Activated CD4-positive, alpha-beta T cell treated with anti-CD3 and anti-CD28 coated beads, Interleukin-2, amount 50 U/mL, for 16 hours (primary cell): Measurements from ENCODE around the gene PARD3.
A peak's percentile ranks its signal among the peaks of the same experiment; 100 is the strongest.

Experiments
- DNase-seq: peaks from one replicate; pipeline ENCODE4 v3.0.0-alpha.2; 2020

Gene PARD3

DNA sequence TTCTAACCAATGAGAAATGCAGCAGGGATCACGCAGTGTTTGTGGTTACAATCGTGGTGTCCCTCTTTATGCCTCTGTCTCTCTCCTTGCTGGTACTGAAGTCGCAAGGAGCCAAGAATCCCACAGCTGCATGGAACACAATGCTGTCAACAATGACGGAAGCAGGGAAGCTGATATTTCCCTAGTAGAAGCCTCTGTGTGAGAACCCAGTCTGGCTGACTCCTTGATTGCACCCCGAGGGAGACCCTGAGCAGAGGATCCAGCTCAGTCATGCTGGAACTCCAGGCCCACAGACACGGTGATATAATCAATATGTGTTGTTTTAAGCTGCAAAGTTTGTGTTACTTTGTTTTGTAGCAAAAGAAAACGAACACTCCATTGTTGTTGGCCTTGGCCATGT is 677.9 kb downstream of the PARD3 start:
- no peak for DNase-seq

DNA sequence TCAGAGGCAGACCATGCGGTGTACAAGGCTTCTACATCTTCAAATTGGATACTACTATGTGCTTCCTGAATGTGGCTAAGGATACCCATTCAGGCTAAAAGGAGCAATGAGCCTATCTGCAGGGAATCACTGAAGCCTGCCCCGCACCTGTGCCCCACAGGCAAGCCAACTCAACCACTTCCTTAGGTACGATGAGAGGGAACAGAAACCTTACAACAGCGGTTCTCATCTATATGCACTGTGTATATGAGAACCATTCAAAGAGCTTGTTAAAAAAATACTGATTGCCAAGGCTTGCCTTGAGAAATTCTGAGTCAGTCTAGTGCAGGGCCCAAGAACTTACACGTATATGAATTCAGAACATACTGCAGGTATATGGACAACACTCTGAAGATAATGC is 679.6 kb downstream of the PARD3 start:
- DNase-seq, result no peak

DNA sequence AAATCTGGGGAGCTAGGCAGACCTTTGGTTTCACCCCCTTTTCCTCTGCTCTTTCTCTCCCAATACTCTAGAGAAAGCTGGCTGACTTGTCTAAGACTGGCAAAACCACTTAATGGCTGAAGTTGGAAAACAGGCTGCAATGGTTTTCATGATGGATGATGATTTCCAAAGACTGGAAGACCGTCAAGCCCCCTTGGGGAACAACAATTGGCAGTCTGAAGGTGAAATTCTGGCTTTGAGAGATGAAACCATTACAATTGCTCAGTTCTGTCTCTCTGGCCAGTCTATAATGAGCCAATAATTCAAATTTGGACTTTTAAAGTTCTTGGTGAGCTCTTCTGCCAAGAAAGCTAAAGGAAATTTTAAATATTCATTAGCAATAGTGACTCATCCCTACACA is 680.5 kb downstream of the PARD3 start:
- DNase-seq, result no peak

DNA sequence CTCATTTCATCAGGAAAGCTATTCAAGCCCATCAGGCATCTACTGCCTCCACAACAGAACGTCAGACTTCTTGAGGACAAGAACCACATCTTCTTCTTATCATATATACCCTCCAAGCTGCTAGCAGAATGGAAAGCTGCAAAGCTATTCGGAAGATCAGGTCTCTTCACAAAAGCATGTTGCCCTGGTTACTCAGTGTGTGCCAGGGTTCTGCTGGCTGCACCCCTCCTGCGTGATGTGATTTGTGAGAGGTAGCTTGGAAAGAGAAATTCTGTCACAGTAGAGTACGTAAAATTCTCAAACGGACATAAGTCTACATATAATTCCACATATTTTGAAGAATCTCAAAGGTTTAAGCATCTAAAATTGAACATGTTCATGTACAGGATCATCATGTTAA is 681.7 kb downstream of the PARD3 start:
- no peak for DNase-seq

DNA sequence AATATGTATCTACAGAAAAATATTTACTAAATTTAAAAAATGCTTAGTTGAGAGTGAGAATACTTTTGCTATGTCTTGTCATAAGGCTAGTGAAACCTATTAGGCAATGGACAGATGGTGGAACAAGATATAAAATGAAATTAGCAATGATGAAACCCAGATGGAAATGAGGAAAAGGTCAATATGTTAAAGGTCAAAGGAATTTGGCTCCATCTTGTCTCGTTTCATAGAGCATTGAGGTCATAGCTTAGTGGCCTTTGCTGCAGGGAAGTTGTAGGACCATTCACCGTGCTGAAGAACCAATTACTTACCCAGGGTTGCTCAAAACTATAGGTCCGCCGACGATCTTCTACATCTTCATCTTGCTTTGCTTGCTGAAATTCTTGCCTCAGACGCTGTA is 683.9 kb downstream of the PARD3 start:
- no peak for DNase-seq

DNA sequence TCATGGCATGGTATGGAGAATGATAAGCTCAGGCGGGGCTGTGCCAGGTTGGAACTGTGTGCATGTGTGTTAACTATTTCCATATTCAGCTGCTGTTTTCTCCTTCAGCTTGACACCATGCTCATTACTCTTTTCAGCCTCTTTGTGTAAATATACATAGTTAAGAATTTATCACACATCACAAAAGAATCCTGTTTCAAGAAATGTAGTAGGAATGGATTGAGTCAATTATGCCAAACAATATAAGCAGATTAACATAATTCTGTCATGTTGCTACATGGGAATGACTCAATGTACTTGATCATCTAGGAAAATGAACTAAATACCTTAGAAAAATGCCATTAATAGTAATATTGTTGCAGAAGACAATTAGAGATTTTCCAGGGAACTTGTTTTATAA is 687.4 kb downstream of the PARD3 start:
- DNase-seq, result no peak

DNA sequence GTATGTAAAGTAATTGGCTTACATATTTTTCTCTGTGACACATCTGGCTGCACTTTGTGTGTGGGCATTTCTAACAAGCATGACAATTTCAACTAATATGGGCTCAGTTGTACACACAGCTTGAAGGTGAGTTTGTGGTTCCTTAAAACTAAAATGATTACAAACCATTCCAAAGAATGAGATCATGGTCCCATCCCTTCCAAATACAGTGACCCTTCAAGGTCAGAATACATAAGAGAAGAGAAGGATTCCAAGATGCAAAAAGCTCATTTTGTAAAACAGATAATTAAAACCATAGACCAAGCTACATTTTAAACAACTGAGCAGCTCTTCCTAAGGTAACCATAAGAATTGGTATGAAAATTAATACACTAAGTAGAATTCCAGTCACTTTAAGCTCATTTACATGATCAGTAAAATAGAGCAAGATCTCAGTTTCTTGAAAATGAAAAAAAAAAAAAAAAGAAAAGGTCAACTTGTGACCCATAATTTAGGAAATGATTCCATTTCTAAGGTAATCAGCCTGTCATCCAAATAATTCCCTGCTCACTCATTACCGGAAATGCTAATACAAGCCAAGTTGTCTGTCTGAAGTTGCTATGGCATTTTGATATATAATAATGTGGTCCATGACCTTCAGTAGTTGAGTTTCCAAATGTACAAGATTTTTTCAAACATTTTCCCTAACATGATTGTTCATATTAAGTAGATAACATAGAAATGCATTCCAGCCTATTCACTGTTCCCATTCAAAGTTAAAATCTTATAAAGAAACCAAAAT is 688.5 kb downstream of the PARD3 start:
- DNase-seq, result no peak

DNA sequence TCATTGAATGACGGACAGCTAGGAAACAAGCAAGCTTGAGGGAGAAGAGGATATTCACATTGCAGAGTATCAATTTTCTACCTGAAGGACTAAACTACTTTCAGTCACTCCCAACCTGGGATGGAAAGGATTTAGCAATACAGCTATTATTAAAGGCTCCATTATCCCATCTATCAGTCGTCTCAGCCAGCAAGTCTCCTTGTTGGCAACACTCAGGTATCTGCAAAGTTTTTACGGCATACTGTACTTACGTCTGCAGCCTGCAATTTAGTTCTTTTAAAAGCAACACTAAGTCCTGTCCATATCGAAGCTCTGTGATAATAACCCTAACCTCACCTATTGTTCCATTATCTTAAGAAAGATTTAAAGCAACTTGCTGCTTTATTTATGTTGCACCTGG is 689.4 kb downstream of the PARD3 start:
- no peak for DNase-seq

DNA sequence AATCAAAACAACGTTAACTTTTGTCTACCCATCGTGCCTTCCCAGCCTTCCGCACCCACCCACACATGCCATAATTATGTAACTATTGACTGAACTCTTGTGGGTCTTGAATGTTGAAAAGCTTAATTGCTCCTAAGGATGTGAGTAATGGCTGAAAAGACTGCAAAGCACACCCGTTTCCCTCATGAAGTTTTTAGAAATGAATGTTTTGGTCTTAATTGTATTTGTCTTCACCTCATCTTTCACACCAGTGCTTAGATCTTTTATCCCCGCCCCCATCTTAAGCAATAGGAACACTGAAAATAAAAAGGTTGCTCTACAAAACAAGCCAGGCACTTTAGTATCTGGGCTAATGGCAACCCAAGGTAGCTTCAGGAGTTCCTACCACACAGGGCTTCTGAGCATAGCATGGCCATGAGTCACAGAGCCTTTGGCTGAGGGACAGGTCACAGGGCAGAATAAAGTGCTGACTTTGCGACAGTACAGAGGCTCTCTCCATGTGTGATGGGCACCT is 690.5 kb downstream of the PARD3 start:
- DNase-seq, result peak; percentile 14

DNA sequence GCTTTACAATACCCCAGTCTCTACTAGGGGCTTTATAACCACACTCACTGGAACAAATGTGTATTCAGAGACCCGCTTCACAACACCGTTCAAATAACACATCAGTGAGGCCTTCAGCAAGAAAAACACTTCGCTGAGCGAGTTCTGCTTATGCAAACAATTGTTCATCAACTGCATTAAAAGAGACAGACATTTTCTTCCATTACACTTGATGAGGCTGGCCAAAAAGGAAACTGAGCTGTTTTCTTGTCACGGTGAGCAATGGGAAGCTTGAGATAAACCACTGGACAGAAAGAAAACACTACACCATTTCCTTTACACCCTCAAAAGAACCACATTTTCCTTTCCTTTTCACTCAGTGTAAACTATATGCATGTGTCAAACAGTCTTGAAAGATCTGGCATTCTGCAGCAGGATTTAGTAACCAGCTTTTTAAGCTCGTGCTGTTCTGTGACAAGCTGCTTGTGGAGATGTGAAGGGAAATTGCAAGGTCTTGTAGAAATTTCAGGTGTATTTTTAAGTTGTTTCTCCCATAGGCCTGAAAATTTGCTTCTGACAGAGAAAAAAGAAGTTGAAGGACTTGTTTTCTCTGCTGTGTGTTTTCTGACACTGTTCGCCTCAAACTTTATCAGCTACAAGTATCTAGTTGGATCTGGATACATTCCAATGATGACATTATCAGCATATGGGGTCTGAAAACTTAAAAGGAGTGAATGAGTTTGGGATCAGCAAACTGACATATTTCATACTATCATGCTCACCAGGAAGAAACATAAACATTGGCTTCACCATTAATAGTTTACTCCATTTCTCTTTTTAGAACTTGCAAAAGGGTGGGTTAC is 693.1 kb downstream of the PARD3 start:
- DNase-seq, result peak; percentile 78

DNA sequence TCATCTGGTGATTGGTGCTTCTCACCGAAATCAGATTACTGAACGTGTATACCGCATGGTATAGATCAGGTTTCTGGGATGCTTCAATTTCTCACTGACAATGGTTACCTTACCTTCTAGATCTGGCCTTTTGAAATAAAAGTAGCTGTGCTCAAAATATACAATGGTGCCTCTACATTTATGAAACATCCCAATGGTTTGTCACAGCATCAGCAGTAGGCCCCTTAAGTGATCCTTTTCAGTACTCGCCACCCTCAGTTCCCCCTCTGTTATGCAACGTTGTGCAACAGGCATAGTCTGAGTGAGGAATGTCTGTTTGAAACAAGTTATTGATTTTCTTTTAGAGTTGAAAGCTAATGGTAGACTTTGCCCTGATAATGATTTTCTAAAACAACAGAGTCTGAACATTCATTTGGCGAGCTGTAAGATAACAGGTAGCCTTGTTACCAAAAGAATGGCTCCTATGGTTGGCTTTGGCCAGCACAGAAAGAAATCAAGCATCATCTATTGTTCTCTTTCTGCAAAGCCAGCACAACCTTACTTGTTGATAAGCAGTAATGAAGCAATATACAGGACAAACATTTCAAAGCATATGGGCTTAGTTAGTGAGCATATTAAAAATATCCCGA is 693.9 kb downstream of the PARD3 start:
- DNase-seq, result no peak

DNA sequence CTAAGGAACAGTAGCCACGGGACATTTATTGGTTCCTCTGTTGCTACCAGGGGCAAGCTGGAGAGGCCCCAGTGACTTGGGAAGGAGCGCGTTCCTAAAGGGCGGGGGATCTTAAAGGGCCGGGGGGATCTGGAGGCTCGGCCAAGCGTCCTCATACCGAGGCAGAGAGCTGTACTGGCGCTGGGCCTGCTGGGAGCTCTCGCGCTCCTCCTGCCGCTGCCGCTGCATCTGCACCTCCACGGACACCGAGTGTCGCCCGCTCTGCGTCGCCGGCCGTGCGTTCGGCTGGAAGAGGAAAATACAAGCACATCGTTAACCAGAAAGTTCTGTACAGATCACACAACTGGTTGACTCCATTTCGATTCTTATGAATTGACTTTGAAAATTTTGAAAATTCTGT is 695.6 kb downstream of the PARD3 start:
- no peak for DNase-seq

DNA sequence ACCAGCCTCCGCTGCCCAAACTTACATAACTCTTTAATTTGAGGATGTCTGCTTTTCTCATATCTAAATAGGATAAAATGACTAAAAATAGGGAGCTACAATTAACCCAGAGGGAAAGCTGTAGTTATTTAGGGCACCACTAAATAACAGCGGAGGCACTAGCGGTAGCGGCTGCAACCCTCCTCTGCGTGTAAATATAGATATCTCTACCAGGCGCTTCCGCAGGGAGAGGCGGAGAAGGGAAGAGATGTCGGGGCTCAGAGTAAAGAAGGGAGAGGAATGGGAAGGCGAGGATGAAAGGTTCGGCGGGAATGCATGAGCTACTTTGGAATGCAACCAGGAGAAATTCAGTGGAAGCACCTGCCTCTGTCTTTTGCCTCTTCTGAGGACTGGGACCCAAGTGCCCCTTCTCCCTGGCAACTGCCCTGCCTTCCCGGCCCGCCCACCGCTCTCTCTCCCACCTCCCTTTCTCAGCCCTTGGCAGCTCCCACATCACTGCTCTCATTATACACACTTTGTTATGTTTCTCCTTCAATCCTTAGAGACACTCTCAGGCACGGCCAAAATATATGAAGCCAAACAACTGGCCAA is 698.3 kb downstream of the PARD3 start:
- DNase-seq, result no peak

DNA sequence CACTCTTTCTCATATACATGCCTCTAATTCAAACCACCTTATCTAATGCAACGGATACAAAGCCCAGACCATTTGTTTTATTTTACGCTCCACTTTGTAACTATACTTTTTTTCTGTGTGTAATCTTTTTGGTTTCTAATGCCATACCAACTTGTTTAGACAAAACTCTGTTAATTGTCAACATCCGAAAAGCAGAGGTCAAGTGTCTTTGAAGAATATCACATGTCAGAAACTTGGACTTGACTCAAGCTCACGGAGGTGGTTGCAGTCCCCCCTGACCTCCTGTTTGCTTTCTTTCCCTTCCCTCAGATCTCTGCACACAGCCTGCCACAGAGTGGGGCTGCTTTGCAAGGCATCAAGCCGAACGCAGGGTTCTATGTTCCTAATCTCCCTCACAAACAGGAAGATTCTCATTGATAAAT is 698.9 kb downstream of the PARD3 start:
- DNase-seq, result no peak

DNA sequence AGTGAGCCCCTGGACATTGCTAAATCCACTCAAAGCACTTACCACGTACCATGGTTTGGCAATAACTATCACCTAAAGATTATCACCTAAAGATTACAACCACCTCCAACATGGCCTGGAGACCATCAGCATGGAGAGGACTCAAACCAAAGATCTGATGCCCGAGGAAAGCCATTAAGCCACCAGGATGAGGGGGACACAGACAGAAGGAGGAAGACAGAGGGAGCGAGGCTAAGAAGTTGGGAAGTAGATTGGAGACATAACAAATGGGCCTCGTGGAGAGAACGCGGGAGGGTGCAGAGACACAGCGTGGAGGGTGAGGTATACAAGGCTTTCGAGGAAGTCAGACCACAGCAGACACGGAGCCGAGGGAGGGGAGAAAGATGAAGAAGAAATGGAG is 700.2 kb downstream of the PARD3 start:
- no peak for DNase-seq

DNA sequence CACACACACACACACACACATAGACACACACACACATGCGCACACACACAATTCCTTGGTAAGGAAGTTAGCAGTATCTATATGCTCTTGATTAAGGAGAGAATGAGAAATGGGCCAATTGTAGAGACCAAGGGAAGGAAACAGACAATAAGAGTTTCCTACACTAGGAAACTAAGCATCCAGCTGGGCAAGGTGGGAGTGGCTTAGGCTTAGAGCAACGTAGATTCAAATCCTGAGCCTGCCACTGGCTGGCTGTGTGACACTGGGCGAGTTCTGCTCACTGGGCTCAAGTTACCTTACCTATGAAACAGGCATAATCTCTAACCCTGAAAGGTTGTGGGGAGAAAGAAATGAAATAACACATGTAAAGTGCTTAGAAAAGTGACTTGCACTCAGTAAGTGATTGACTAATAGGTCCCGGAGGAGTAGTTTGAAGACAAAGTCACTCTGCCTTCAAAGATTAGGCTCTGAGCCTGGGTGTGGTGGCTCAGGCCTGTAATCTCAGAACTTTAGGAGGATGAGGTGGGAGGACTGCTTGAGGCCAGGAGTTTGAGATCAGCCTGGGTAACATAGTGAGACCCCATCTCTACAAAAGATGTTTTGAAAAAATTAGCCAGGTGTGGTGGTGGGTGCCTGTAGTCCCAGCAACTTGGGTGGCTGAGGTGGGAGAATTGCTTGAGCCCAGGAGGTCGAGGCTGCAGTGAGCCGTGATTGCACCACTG is 701.4 kb downstream of the PARD3 start:
- DNase-seq, result no peak

DNA sequence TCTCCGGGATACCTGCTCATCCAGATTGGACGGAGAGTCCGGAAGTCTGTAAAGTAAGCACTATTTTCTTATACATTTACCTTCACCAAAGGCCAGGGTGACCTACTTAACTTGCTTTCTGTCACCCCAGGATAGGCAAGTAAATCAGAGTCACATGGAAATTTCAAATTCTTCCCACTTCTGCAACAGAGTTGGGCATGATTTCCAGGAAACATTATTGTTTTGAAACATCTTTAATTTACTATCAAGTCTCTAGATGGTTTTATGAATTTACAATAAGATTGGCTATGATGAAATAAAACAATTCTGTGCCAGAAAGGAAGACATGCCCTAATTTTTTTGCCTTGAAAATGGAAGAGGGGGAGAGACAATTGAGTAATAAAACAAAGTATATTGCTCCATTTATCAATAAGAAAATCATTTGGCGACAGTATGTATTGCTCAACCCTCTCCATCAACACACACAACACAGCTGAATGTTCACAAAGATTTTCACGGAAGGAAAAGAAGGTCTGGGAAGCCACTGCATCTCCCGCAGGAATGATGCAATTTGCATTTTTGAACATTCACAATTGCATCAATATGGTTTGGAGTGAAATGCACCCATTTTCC is 702.8 kb downstream of the PARD3 start:
- no peak for DNase-seq

DNA sequence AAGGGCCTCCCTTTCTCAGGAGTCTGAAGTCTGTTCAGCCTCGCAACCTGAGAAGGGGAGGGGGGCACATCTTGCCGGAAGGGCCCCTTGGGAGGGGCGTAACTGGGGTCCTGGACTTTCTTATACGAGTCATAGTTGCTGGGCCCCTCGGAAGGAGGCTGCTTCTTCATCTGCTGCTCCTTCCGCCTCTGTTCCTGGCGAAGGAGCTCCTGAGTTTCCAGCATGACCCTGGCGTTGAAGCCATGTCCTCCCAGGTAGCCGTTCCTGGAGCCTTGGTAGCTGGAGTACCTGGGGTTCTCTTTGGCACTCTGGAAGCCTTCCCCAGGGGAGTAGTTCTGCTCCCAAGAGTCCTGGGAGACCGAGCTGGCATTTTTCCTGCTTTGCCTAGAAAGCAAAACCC is 703.9 kb downstream of the PARD3 start:
- DNase-seq, result no peak

DNA sequence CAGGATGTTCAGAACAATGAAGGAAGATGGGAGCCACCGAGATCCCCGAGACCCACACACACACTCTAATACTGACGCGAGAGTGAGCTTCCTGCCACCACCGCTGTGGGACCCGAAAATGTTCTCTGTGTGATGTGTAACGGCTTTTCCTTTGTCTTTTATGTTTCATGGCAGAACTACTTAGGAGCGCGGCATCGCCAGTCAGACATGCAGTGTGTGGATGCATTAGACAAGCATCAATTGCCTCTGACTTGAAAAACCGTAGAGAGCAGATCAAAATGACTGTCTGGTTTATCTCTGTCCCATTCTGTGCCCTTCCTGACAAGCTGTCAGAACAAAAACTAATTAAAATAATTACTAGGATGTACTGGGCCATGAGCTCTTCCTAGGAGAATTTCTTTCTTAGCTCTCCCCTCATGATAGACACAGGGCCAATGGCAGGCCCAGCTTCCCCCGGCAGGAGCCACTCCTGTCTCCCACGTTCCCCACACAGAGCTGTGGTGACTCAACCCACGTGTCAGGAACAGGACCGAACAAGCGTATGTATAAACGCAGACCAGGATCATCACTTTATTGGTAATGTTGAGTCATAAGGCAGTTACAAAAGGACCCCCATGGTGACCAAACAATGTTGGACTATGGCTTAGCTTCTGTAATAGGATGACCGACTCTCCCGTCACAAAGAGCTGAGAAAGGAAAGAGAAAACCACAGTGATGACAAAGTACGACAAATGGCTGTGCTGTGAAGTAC is 705.0 kb downstream of the PARD3 start:
- no peak for DNase-seq

DNA sequence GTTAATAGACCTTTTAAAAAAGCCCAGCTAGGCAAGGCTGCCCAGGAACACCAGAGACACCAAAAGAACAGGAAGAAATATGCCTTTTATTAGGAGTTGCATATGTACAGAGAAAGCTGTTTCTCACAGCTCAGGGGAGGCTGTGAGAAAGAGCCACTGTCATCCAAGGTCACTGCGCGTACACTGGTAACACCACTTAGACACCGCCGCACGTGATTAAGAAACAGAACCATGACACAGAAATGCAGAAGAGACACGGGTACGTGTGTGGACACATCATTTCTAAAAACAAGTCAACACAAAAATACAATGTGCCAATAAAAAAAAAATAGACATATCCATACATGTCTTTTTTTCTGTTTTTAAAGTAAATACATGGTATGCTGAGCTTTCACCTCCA is 705.6 kb downstream of the PARD3 start:
- no peak for DNase-seq
